Astrocyte (in vitro differentiated cells and primary cell): ENCODE measurements around the gene LARGE1. TPM values are rescaled to one million over a fixed set of nuclear protein-coding genes. Genes with fewer than 3 reads are reported as not detected.

ENCODE experiments used
- DNase-seq: peaks from one replicate; pipeline ENCODE4 v3.0.0-alpha.2; 2010; ENCODE audit warnings: low read depth
- FAIRE-seq: peaks from 2 replicates; lab custom pipeline; 2011; peaks lifted over from hg19 to GRCh38; lab: Jason Lieb, UNC
- H2AFZ ChIP-seq: 2 replicates; pipeline ENCODE4 v1.6.0; 2012; ENCODE audit warnings: low read depth, low read length, inconsistent platforms
- H3K27ac ChIP-seq: 2 replicates; pipeline ENCODE4 v1.5.1; 2011; ENCODE audit warnings: low read depth, low read length, inconsistent platforms
- H3K27me3 ChIP-seq: 2 replicates; pipeline ENCODE4 v1.6.0; 2011; ENCODE audit warnings: low read length, inconsistent platforms; ENCODE audit not compliant: insufficient read depth
- H3K36me3 ChIP-seq: 2 replicates; pipeline ENCODE4 v1.5.1; 2011; ENCODE audit warnings: low read length, inconsistent platforms; ENCODE audit not compliant: insufficient read depth
- H3K4me1 ChIP-seq: 2 replicates; pipeline ENCODE4 v1.5.1; 2011; ENCODE audit warnings: low read length, inconsistent platforms; ENCODE audit not compliant: insufficient read depth
- H3K4me2 ChIP-seq: 2 replicates; pipeline ENCODE4 v1.6.0; 2012; ENCODE audit warnings: low read length, inconsistent platforms
- H3K4me3 ChIP-seq: 2 replicates; pipeline ENCODE4 v1.5.1; 2011; ENCODE audit warnings: low read depth, mild to moderate bottlenecking, low read length, inconsistent platforms; ENCODE audit not compliant: insufficient read depth
- H3K79me2 ChIP-seq: 2 replicates; pipeline ENCODE4 v1.6.0; 2012; ENCODE audit warnings: mild to moderate bottlenecking, low read length, inconsistent platforms; ENCODE audit not compliant: insufficient read depth
- H3K9ac ChIP-seq: 2 replicates; pipeline ENCODE4 v1.6.0; 2012; ENCODE audit warnings: mild to moderate bottlenecking, low read length, inconsistent platforms
- H3K9me3 ChIP-seq: 2 replicates; pipeline ENCODE4 v1.5.1; 2012; ENCODE audit warnings: low read depth, mild to moderate bottlenecking, low read length, inconsistent platforms; ENCODE audit not compliant: insufficient read depth
- H4K20me1 ChIP-seq: 2 replicates; pipeline ENCODE4 v1.6.0; 2012; ENCODE audit warnings: low read length, inconsistent platforms; ENCODE audit not compliant: insufficient read depth
- H3K27ac Mint-ChIP-seq: one replicate; pipeline ENCODE4 v1.8.0; 2021; ENCODE audit warnings: mild to moderate bottlenecking, mixed read lengths; ENCODE audit not compliant: unreplicated experiment
- H3K27me3 Mint-ChIP-seq: one replicate; pipeline ENCODE4 v1.8.0; 2021; ENCODE audit warnings: low read depth, mixed read lengths; ENCODE audit not compliant: unreplicated experiment
- H3K36me3 Mint-ChIP-seq: one replicate; pipeline ENCODE4 v1.8.0; 2021; ENCODE audit warnings: low read depth, mixed read lengths; ENCODE audit not compliant: unreplicated experiment
- H3K4me1 Mint-ChIP-seq: one replicate; pipeline ENCODE4 v1.8.0; 2021; ENCODE audit warnings: low read depth, mixed read lengths; ENCODE audit not compliant: unreplicated experiment
- H3K4me3 Mint-ChIP-seq: one replicate; pipeline ENCODE4 v1.8.0; 2021; ENCODE audit warnings: mild to moderate bottlenecking, moderate library complexity, mixed read lengths; ENCODE audit not compliant: unreplicated experiment
- H3K9me3 Mint-ChIP-seq: one replicate; pipeline ENCODE4 v1.8.0; 2021; ENCODE audit warnings: mild to moderate bottlenecking, mixed read lengths; ENCODE audit not compliant: unreplicated experiment
- EZH2 ChIP-seq: IDR thresholded peaks from 2 replicates; pipeline ENCODE4 v1.6.1; 2012; ENCODE audit warnings: mild to moderate bottlenecking, low read length, inconsistent platforms; ENCODE audit not compliant: insufficient read depth
- total RNA-seq: library from RNA; stranded (reverse); gene quantifications from 2 replicates; pipeline ENCODE4 v1.2.1, GENCODE V29; 2021
- TF ChIP-seq, protein P1 (sequence below): IDR thresholded peaks from 2 replicates; pipeline ENCODE4 v1.5.1; 2011; ENCODE audit warnings: low read depth, mild to moderate bottlenecking, inconsistent platforms, low read length, moderate library complexity; ENCODE audit not compliant: insufficient read depth

LARGE1 gene
- total RNA-seq, 1 donor from 2014 or later = 92.6 TPM

DNA sequence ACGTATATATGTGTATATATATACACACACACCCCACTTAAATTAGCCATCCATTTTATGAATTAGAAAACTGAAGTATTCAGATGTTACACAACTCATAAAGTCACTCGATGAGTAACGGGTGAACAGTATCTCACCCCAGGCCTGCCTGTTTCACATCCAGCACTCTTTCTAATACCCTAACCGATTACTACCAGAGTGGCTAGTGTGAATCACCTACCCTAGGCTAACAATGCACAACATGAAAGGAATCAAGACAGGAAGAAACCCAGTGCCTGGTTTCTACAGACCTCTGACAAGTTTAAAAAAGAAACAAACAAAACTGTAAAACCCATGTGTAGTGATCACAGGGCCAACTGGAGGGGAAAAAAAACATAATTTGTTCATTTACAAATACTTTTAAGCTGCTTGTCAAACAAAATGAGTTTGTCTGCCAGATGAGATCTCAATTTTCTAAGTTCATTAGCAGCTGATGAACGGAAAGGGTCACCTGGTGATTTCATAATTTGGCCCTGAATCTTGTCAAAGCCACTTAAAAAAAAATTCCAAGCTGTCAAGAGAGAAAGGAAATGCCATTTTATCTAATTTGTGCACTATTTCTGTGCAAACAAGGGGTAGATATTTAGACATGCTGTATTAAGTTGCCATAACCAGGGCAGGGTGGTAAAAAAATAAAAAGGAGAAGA lies 134.8 kb downstream of the LARGE1 start:
- H3K27me3 ChIP-seq = no peaks in the 10 kb centered on the region
- no peaks in the 10 kb centered on the region for H3K27me3 Mint-ChIP-seq
- FAIRE-seq (no peak), DNase-seq (peak; percentile 62)
- no peak overlapping the region for H2AFZ ChIP-seq
- H3K4me3 ChIP-seq = no peak overlapping the region
- TF ChIP-seq EZH2 = no peak
- TF ChIP-seq, protein P1, sequence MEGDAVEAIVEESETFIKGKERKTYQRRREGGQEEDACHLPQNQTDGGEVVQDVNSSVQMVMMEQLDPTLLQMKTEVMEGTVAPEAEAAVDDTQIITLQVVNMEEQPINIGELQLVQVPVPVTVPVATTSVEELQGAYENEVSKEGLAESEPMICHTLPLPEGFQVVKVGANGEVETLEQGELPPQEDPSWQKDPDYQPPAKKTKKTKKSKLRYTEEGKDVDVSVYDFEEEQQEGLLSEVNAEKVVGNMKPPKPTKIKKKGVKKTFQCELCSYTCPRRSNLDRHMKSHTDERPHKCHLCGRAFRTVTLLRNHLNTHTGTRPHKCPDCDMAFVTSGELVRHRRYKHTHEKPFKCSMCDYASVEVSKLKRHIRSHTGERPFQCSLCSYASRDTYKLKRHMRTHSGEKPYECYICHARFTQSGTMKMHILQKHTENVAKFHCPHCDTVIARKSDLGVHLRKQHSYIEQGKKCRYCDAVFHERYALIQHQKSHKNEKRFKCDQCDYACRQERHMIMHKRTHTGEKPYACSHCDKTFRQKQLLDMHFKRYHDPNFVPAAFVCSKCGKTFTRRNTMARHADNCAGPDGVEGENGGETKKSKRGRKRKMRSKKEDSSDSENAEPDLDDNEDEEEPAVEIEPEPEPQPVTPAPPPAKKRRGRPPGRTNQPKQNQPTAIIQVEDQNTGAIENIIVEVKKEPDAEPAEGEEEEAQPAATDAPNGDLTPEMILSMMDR = no peak
- no peaks in the 10 kb centered on the region for H3K36me3 ChIP-seq
- H3K36me3 Mint-ChIP-seq = peaks cover 14% of the 10 kb centered on the region
- peaks cover 3% of the 10 kb centered on the region for H4K20me1 ChIP-seq
- peak overlapping the region; percentile 44 for H3K27ac Mint-ChIP-seq
- no peak overlapping the region for H3K4me2 ChIP-seq
- no peak overlapping the region for H3K27ac ChIP-seq
- peaks cover 3% of the 10 kb centered on the region for H3K9me3 ChIP-seq
- no peak overlapping the region for H3K4me3 Mint-ChIP-seq
- peaks cover 16% of the 10 kb centered on the region for H3K9me3 Mint-ChIP-seq
- H3K9ac ChIP-seq = no peak overlapping the region
- peaks cover 10% of the 10 kb centered on the region for H3K4me1 Mint-ChIP-seq
- no peaks in the 10 kb centered on the region for H3K79me2 ChIP-seq
- H3K4me1 ChIP-seq = peaks cover 6% of the 10 kb centered on the region

DNA sequence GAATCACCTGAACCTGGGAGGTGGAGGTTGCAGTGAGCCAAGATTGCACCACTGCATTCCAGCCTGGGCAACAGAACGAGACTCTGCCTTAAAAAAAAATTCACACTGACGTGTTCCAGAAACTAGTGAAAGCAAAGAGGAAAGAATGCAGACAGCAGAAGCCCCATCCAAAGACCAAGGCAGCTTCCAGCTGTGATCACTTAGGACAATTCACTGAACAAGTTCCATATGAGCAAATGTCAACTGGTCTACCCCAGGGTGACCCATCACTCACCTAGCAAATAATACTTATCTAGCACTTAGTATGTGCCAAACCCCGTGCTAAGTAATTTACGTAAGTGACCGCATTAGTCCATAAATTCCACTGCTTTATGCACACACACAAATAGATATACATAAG lies 138.9 kb downstream of the LARGE1 start:
- H3K79me2 ChIP-seq = no peaks in the 10 kb centered on the region
- H4K20me1 ChIP-seq = peaks cover 13% of the 10 kb centered on the region
- H3K27me3 ChIP-seq = no peaks in the 10 kb centered on the region
- H3K27ac Mint-ChIP-seq = no peak overlapping the region
- no peak overlapping the region for H3K27ac ChIP-seq
- no peaks in the 10 kb centered on the region for H3K36me3 Mint-ChIP-seq
- H3K9me3 Mint-ChIP-seq = no peaks in the 10 kb centered on the region
- H3K4me1 Mint-ChIP-seq = peaks cover 12% of the 10 kb centered on the region
- H3K9ac ChIP-seq = no peak overlapping the region
- H3K9me3 ChIP-seq = no peaks in the 10 kb centered on the region
- no peaks in the 10 kb centered on the region for H3K36me3 ChIP-seq
- no peak overlapping the region for H2AFZ ChIP-seq
- DNase-seq = no peak
- H3K27me3 Mint-ChIP-seq = no peaks in the 10 kb centered on the region
- TF ChIP-seq EZH2 = no peak
- TF ChIP-seq, protein P1 = no peak
- H3K4me3 Mint-ChIP-seq = no peak overlapping the region
- H3K4me2 ChIP-seq = no peak overlapping the region
- H3K4me1 ChIP-seq = peaks cover 6% of the 10 kb centered on the region
- FAIRE-seq = no peak
- no peak overlapping the region for H3K4me3 ChIP-seq

DNA sequence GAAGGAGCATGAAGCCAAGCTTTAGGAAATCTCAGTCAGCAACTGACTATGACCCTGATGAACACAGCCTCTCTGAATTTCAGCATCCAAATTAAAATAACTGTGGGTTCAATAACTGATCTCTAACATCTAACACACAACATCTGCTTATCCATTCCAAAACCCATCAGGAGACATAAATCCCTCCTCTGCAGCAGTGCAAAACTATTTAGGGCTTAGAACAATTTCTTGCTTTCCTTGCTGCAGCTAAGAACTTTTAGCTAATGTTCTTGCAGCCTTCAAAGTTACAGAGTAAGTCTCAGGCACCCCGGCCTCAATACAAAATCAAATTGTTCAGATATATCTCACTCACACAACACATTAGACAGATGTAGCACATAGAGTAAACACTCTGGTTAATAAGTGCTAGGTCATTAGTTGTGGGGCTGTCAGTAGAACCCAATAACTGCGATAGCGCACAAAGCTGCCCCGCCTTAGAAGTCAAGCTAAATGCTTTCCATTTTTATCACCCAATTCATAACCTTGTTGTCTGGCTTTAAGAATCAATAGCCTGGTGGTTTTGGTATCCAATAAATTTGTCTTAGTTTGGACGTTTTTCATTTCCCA lies 139.6 kb downstream of the LARGE1 start:
- H3K4me1 Mint-ChIP-seq = peaks cover 10% of the 10 kb centered on the region
- DNase-seq (no peak), FAIRE-seq (no peak)
- no peaks in the 10 kb centered on the region for H3K36me3 ChIP-seq
- no peaks in the 10 kb centered on the region for H3K27me3 Mint-ChIP-seq
- H3K27ac Mint-ChIP-seq = peak overlapping the region; percentile 34
- H3K9me3 ChIP-seq = no peaks in the 10 kb centered on the region
- H3K4me1 ChIP-seq = peaks cover 4% of the 10 kb centered on the region
- H4K20me1 ChIP-seq = peaks cover 14% of the 10 kb centered on the region
- no peak overlapping the region for H3K4me2 ChIP-seq
- no peak overlapping the region for H3K9ac ChIP-seq
- H3K4me3 Mint-ChIP-seq = no peak overlapping the region
- no peak overlapping the region for H3K4me3 ChIP-seq
- no peak overlapping the region for H3K27ac ChIP-seq
- H3K27me3 ChIP-seq = no peaks in the 10 kb centered on the region
- no peak overlapping the region for H2AFZ ChIP-seq
- no peaks in the 10 kb centered on the region for H3K36me3 Mint-ChIP-seq
- no peaks in the 10 kb centered on the region for H3K9me3 Mint-ChIP-seq
- no peaks in the 10 kb centered on the region for H3K79me2 ChIP-seq
- TF ChIP-seq, protein P1 = no peak
- TF ChIP-seq EZH2 = no peak
